GM19193 (cell line): ENCODE results near the gene EVI5L.

ENCODE experiments used
- POLR2A ChIP-seq: IDR thresholded peaks from 4 replicates; pipeline ENCODE4 v1.6.1; 2011; ENCODE audit not compliant: insufficient read depth, insufficient read length; ENCODE audit errors: extremely low read depth

EVI5L gene

GRCh38 chr19:7832009-7832408 lies 2.0 kb downstream of the EVI5L start:
- no peak for TF ChIP-seq POLR2A

- no peak for TF ChIP-seq POLR2A
Measured at GRCh38 chr19:7832781-7833180, 2.8 kb downstream of the EVI5L start.

- no peak for TF ChIP-seq POLR2A
Measured at GRCh38 chr19:7833225-7834099, 3.4 kb downstream of the EVI5L start.

- no peak for TF ChIP-seq POLR2A
Measured at GRCh38 chr19:7839476-7839875, 9.5 kb downstream of the EVI5L start.

GRCh38 chr19:7840629-7841028 lies 10.6 kb downstream of the EVI5L start:
- TF ChIP-seq POLR2A = no peak

GRCh38 chr19:7841751-7842660 lies 12.0 kb downstream of the EVI5L start:
- no peak for TF ChIP-seq POLR2A

GRCh38 chr19:7842661-7843294 lies 12.8 kb downstream of the EVI5L start:
- TF ChIP-seq POLR2A = no peak

GRCh38 chr19:7843521-7843920 lies 13.5 kb downstream of the EVI5L start:
- TF ChIP-seq POLR2A = no peak

- no peak for TF ChIP-seq POLR2A
Measured at GRCh38 chr19:7844405-7844804, 14.4 kb downstream of the EVI5L start.

GRCh38 chr19:7844951-7845350 lies 14.9 kb downstream of the EVI5L start:
- no peak for TF ChIP-seq POLR2A

- no peak for TF ChIP-seq POLR2A
Measured at GRCh38 chr19:7845390-7846154, 15.6 kb downstream of the EVI5L start.

GRCh38 chr19:7846155-7846646 lies 16.2 kb downstream of the EVI5L start:
- no peak for TF ChIP-seq POLR2A

GRCh38 chr19:7847664-7848063 lies 17.6 kb downstream of the EVI5L start:
- no peak for TF ChIP-seq POLR2A

- no peak for TF ChIP-seq POLR2A
Measured at GRCh38 chr19:7848779-7849457, 18.9 kb downstream of the EVI5L start.

- no peak for TF ChIP-seq POLR2A
Measured at GRCh38 chr19:7849631-7849999, 19.6 kb downstream of the EVI5L start.
